AG09319 (cell line): ENCODE data around the gene SLC24A4.
A peak's percentile ranks its signal among the peaks of the same experiment; 100 is the strongest.

Experiments
- DNase-seq: peaks from one replicate; pipeline ENCODE4 v3.0.0-alpha.2; 2010; ENCODE audit warnings: low read depth; ENCODE audit errors: extremely low read depth
- CTCF ChIP-seq: IDR thresholded peaks from 2 replicates; pipeline ENCODE4 v1.5.1; 2011; ENCODE audit warnings: low read depth, mild to moderate bottlenecking, inconsistent platforms, low read length, moderate library complexity

The SLC24A4 gene

DNA sequence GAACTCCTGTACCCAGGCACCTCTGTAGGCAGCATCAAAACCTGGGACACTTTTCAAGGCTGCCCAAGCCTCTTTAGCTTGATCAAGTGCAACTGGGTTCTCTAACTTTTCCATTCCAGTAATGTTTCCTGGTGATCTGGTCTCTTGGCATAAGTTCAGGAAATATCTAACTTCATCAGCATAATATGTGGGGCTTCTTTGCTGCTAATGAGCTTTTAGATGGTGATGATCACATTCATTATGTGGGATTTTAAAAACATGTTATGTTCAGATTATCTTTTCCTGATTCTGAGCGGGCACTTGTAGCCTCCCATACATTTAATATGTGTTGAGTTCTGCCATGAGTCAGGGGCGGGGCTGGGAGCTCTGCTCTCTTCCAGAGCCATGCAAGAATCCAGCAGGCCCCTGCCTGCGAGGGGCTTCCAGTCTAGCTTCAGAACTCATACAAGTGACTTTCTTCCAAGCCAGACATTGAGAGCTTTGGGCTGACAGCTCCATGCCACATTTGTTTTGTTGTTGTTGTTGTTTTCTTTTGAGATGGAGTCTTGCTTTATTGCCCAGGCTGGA is 151.1 kb downstream of the SLC24A4 start:
- TF ChIP-seq CTCF, result no peak
- DNase-seq, result no peak

- TF ChIP-seq CTCF, result no peak
Observed at GRCh38 chr14:92475037-92475436, 152.1 kb downstream of the SLC24A4 start.

GRCh38 chr14:92475451-92476187 is 152.7 kb downstream of the SLC24A4 start:
- TF ChIP-seq CTCF, result no peak
- peak; percentile 69 for DNase-seq

More at GRCh38 chr14:92475037-92475436, 152.1 kb downstream of the SLC24A4 start:
- no peak for DNase-seq

DNA sequence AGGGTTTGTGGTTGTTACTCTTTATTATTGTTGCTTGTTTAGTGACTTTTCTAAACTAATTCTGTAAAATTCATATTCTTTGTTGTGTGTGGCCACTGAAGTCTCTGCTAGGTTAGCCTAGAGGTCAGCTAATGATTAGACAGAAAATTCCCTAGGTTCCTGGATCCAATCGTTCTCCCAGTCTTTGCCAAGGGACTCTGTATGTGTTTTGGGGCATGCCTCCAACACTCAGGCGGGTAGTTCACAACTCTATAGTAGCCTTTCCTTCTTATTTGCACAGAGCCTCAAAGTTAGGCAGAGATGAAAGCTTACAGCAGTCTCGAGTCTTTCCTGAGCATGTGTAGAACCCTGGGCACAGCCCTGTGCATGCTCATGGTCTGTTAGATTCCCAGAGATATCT is 157.9 kb downstream of the SLC24A4 start:
- DNase-seq, result no peak
- no peak for TF ChIP-seq CTCF

- TF ChIP-seq CTCF, result peak; percentile 63
- no peak for DNase-seq
Observed at GRCh38 chr14:92481386-92481785, 158.4 kb downstream of the SLC24A4 start.

DNA sequence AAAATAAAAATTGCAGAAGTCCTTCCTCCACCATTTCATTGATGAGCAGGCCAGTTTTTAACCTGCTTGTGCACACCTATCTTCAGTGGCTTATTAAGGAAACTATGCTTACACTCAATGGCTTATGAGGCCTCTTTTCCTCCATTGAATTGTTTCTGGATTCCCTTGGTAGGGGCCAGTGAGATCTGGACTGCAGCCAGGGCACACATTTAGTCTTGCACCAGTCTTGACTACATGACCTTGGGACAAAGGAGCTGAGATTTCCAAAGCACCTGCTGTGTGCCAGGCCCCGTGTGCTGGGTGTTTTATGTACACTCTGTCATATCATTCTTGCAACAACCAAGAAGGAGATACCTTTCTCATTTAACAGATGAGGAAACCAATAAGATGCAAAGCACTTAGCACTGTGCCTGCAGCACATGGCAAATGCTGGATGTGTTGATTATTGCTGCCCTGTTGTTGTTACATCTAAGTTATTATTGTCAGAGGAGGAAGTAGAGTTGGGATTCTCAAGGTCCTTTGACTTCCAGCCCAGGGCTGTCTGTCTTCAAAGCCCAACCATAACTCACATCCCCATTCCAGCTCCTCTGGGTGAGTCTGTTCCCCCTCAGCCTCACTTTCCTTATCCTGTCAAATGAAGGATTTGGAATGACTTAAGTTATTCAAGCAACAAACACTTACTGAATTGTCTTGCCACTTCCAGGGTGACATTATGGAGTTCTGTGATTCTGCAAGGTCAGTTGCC is 159.0 kb downstream of the SLC24A4 start:
- TF ChIP-seq CTCF, result no peak
- DNase-seq, result no peak
